WTC11 (cell line): ENCODE measurements around the gene THOC5. TPM values are rescaled to one million over a fixed set of nuclear protein-coding genes. Genes with fewer than 3 reads are reported as not detected.

Source experiments
- ATAC-seq: fragments of 200-7000 bp; cut with Tn5 transposase; 2 replicates; pipeline ENCODE4 v1.10.0; 2021; ENCODE audit warnings: mild to moderate bottlenecking, moderate library complexity
- CTCF ChIA-PET: fragments of 300-600 bp; sonication (Branson Sonifier 250); formaldehyde crosslinking; loops from one replicate; lab custom pipeline; 2021; ENCODE audit warnings: antibody characterized with exemption; lab: Charles Lee
- POLR2A ChIA-PET: fragments of 350-600 bp; sonication (Branson Sonifier 250); formaldehyde crosslinking; loops from one replicate; lab custom pipeline; 2021; ENCODE audit warnings: antibody characterized with exemption; lab: Charles Lee
- DNase-seq: peaks from one replicate; pipeline ENCODE4 v3.0.0; 2021; ENCODE audit warnings: low spot score
- H3K27ac Mint-ChIP-seq: 2 replicates; pipeline ENCODE4 v1.8.0; 2021; ENCODE audit warnings: mixed read lengths
- H3K27me3 Mint-ChIP-seq: 2 replicates; pipeline ENCODE4 v1.8.0; 2021; ENCODE audit warnings: low read depth, mild to moderate bottlenecking, moderate library complexity, mixed read lengths
- H3K36me3 Mint-ChIP-seq: 2 replicates; pipeline ENCODE4 v1.8.0; 2021; ENCODE audit warnings: mixed read lengths
- H3K4me1 Mint-ChIP-seq: 2 replicates; pipeline ENCODE4 v1.8.0; 2022; ENCODE audit warnings: mixed read lengths
- H3K4me3 Mint-ChIP-seq: 2 replicates; pipeline ENCODE4 v1.8.0; 2021; ENCODE audit warnings: mild to moderate bottlenecking, moderate library complexity, mixed read lengths
- H3K9me3 Mint-ChIP-seq: 2 replicates; pipeline ENCODE4 v1.8.0; 2021; ENCODE audit warnings: mixed read lengths
- ARID4B ChIP-seq: sonication (generic); formaldehyde crosslinking; IDR thresholded peaks from 2 replicates; pipeline ENCODE4 v1.8.0; 2023; ENCODE audit warnings: missing genetic modification reagents, mild to moderate bottlenecking, borderline replicate concordance
- CREB1 ChIP-seq: sonication (generic); formaldehyde crosslinking; IDR thresholded peaks from 2 replicates; pipeline ENCODE4 v1.8.0; 2023; ENCODE audit warnings: mild to moderate bottlenecking, missing genetic modification reagents
- E2F1 ChIP-seq: sonication (generic); formaldehyde crosslinking; IDR thresholded peaks from 2 replicates; pipeline ENCODE4 v1.8.0; 2022; ENCODE audit warnings: mild to moderate bottlenecking, missing genetic modification reagents
- NFYB ChIP-seq: sonication (generic); formaldehyde crosslinking; conservative IDR thresholded peaks from 2 replicates; pipeline ENCODE4 v1.8.0; 2022; ENCODE audit warnings: low read depth, missing genetic modification reagents
- PRRX2 ChIP-seq: fragments of 250-450 bp; sonication (Bioruptor Pico); IDR thresholded peaks from 2 replicates; pipeline ENCODE4 v1.8.0; 2021; ENCODE audit warnings: mild to moderate bottlenecking
- TCF7 ChIP-seq: sonication (generic); formaldehyde crosslinking; IDR thresholded peaks from 2 replicates; pipeline ENCODE4 v1.8.0; 2022; ENCODE audit warnings: mild to moderate bottlenecking, low read depth, missing genetic modification reagents, moderate library complexity
- USF2 ChIP-seq: sonication (generic); formaldehyde crosslinking; IDR thresholded peaks from 2 replicates; pipeline ENCODE4 v1.8.1; 2023; ENCODE audit warnings: mild to moderate bottlenecking, missing genetic modification reagents, moderate library complexity
- ZBTB21 ChIP-seq: sonication (generic); formaldehyde crosslinking; IDR thresholded peaks from 2 replicates; pipeline ENCODE4 v1.8.1; 2023; ENCODE audit warnings: mild to moderate bottlenecking, missing genetic modification reagents, borderline replicate concordance
- ZNF219 ChIP-seq: sonication (generic); formaldehyde crosslinking; IDR thresholded peaks from 2 replicates; pipeline ENCODE4 v1.8.0; 2023; ENCODE audit warnings: missing genetic modification reagents, mild to moderate bottlenecking, borderline replicate concordance
- ZNF396 ChIP-seq: fragments of 250-450 bp; sonication (Bioruptor Pico); IDR thresholded peaks from 2 replicates; pipeline ENCODE4 v1.8.0; 2021; ENCODE audit warnings: mild to moderate bottlenecking, moderate library complexity, borderline replicate concordance
- total RNA-seq: library from RNA; stranded (reverse); gene quantifications from 3 replicates; pipeline ENCODE4 v1.2.3, GENCODE V29; 2021
- TF ChIP-seq, protein P1 (sequence below): fragments of 250-450 bp; sonication (Bioruptor Pico); conservative IDR thresholded peaks from 2 replicates; pipeline ENCODE4 v1.9.0; 2021; ENCODE audit warnings: mild to moderate bottlenecking
- TF ChIP-seq, protein P2 (sequence below): sonication (generic); formaldehyde crosslinking; IDR thresholded peaks from 2 replicates; pipeline ENCODE4 v1.8.1; 2022; ENCODE audit warnings: low read depth, missing genetic modification reagents, borderline replicate concordance
- TF ChIP-seq, protein P3 (sequence below): sonication (generic); formaldehyde crosslinking; IDR thresholded peaks from 2 replicates; pipeline ENCODE4 v1.8.1; 2022; ENCODE audit warnings: mild to moderate bottlenecking, missing genetic modification reagents, moderate library complexity, borderline replicate concordance
- TF ChIP-seq, protein P4 (sequence below): sonication (generic); formaldehyde crosslinking; IDR thresholded peaks from 2 replicates; pipeline ENCODE4 v1.8.1; 2023; ENCODE audit warnings: mild to moderate bottlenecking, missing genetic modification reagents, moderate library complexity
- TF ChIP-seq, protein P5 (sequence below): sonication (generic); formaldehyde crosslinking; IDR thresholded peaks from 2 replicates; pipeline ENCODE4 v1.8.0; 2023; ENCODE audit warnings: mild to moderate bottlenecking, missing genetic modification reagents
- TF ChIP-seq, protein P6 (sequence below): sonication (generic); formaldehyde crosslinking; IDR thresholded peaks from 2 replicates; pipeline ENCODE4 v1.8.1; 2023; ENCODE audit warnings: mild to moderate bottlenecking, missing genetic modification reagents

Gene THOC5
- total RNA-seq, 1 experiment from 2014 or later: 51.2 TPM

GRCh38 chr22:29541845-29542244 is 11.7 kb downstream of the THOC5 start (continued):
- no peak for TF ChIP-seq ARID4B
- TF ChIP-seq ZNF396 (CRISPR knock-in tag): no peak

GRCh38 chr22:29539105-29539504 is 14.5 kb downstream of the THOC5 start:
- Mint-ChIP-seq H3K27me3 (no peaks in the 10 kb centered on the region), H3K4me1 (no peaks in the 10 kb centered on the region), H3K4me3 (no peak overlapping the region), H3K27ac (peak overlapping the region; percentile 38; the same call in 1 of the 2 replicates), H3K9me3 (peaks cover 3% of the 10 kb centered on the region), H3K36me3 (peaks cover 69% of the 10 kb centered on the region)
- POLR2A ChIA-PET: no interaction called here
- ATAC-seq: no peak
- no peak for DNase-seq
- CTCF ChIA-PET: interaction anchor here (0.7 kb wide), 1 partner anchor 68 kb away, joined by 4 read pairs; no protein-coding TSS in a partner anchor
- TF ChIP-seq TCF7 (CRISPR knock-in tag) (no peak), ZBTB21 (CRISPR knock-in tag) (no peak), CREB1 (CRISPR knock-in tag) (no peak), NFYB (CRISPR knock-in tag) (no peak), USF2 (CRISPR knock-in tag) (no peak), ZNF219 (CRISPR knock-in tag) (no peak), PRRX2 (CRISPR knock-in tag) (no peak), E2F1 (no peak)
- TF ChIP-seq, protein P1, sequence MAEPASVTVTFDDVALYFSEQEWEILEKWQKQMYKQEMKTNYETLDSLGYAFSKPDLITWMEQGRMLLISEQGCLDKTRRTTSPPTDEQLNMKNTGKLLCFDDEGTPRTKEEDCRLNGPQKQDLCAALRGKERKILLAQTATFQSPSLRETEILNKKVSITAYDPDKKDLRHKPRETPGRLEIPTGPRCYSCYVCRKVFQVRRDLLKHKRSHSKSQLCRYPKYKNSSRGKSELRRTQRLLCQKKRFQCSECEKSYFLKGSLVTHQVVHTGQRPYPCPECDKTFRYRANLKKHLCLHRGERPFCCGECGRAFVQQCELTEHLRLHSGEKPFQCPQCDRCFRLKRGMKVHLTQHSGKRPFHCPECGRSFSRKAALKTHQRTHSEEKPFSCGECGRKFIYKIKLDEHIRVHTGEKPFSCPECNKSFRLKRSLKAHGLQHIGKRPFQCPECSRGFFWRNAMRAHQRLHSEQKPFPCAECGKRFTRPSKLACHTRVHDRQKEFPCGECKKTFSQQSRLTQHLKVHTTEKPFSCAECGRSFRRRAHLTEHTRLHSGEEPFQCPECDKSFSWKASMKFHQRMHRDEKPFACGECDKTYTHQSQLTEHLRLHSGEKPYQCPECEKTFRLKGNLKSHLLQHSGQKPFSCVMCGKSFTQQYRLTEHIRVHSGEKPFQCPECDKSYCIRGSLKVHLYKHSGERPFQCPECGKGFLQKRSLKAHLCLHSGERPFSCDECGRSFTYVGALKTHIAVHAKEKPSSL: no peak
- TF ChIP-seq, protein P2, sequence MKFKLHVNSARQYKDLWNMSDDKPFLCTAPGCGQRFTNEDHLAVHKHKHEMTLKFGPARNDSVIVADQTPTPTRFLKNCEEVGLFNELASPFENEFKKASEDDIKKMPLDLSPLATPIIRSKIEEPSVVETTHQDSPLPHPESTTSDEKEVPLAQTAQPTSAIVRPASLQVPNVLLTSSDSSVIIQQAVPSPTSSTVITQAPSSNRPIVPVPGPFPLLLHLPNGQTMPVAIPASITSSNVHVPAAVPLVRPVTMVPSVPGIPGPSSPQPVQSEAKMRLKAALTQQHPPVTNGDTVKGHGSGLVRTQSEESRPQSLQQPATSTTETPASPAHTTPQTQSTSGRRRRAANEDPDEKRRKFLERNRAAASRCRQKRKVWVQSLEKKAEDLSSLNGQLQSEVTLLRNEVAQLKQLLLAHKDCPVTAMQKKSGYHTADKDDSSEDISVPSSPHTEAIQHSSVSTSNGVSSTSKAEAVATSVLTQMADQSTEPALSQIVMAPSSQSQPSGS (CRISPR knock-in tag): no peak
- TF ChIP-seq, protein P3, sequence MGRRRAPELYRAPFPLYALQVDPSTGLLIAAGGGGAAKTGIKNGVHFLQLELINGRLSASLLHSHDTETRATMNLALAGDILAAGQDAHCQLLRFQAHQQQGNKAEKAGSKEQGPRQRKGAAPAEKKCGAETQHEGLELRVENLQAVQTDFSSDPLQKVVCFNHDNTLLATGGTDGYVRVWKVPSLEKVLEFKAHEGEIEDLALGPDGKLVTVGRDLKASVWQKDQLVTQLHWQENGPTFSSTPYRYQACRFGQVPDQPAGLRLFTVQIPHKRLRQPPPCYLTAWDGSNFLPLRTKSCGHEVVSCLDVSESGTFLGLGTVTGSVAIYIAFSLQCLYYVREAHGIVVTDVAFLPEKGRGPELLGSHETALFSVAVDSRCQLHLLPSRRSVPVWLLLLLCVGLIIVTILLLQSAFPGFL (CRISPR knock-in tag): no peak
- TF ChIP-seq, protein P4, sequence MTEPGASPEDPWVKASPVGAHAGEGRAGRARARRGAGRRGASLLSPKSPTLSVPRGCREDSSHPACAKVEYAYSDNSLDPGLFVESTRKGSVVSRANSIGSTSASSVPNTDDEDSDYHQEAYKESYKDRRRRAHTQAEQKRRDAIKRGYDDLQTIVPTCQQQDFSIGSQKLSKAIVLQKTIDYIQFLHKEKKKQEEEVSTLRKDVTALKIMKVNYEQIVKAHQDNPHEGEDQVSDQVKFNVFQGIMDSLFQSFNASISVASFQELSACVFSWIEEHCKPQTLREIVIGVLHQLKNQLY (CRISPR knock-in tag): no peak
- TF ChIP-seq, protein P5, sequence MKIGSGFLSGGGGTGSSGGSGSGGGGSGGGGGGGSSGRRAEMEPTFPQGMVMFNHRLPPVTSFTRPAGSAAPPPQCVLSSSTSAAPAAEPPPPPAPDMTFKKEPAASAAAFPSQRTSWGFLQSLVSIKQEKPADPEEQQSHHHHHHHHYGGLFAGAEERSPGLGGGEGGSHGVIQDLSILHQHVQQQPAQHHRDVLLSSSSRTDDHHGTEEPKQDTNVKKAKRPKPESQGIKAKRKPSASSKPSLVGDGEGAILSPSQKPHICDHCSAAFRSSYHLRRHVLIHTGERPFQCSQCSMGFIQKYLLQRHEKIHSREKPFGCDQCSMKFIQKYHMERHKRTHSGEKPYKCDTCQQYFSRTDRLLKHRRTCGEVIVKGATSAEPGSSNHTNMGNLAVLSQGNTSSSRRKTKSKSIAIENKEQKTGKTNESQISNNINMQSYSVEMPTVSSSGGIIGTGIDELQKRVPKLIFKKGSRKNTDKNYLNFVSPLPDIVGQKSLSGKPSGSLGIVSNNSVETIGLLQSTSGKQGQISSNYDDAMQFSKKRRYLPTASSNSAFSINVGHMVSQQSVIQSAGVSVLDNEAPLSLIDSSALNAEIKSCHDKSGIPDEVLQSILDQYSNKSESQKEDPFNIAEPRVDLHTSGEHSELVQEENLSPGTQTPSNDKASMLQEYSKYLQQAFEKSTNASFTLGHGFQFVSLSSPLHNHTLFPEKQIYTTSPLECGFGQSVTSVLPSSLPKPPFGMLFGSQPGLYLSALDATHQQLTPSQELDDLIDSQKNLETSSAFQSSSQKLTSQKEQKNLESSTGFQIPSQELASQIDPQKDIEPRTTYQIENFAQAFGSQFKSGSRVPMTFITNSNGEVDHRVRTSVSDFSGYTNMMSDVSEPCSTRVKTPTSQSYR: no peak
- TF ChIP-seq, protein P6, sequence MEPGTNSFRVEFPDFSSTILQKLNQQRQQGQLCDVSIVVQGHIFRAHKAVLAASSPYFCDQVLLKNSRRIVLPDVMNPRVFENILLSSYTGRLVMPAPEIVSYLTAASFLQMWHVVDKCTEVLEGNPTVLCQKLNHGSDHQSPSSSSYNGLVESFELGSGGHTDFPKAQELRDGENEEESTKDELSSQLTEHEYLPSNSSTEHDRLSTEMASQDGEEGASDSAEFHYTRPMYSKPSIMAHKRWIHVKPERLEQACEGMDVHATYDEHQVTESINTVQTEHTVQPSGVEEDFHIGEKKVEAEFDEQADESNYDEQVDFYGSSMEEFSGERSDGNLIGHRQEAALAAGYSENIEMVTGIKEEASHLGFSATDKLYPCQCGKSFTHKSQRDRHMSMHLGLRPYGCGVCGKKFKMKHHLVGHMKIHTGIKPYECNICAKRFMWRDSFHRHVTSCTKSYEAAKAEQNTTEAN (CRISPR knock-in tag): no peak
